ENCODE data around the gene TNS3.
"Not testable (repeated sequence)": the region's sequence is repeated elsewhere in the genome, so short reads cannot be mapped to it uniquely, and the experiment has no call there.

TNS3 gene

GRCh38 chr7:47596502-47597202 is 14.7 kb upstream of the TNS3 start:
- no peak overlapping the region for H3K27ac ChIP-seq
- no peak overlapping the region for H3K4me2 ChIP-seq
- no peaks in the 10 kb centered on the region for H3K27me3 ChIP-seq (ENCODE audit: insufficient read depth, low read depth)
- H4K20me1 ChIP-seq (ENCODE audit: insufficient read depth): no peaks in the 10 kb centered on the region
- no peak for TF ChIP-seq CTCF (conservative IDR thresholded peaks at IDR 0.05; ENCODE audit: low read depth, low read length)
- no peaks in the 10 kb centered on the region for H3K79me2 ChIP-seq (ENCODE audit: insufficient read depth, low read depth)
- H3K4me1 ChIP-seq (ENCODE audit: low read depth, poor library complexity, severe bottlenecking): no peaks in the 10 kb centered on the region
- no peaks in the 10 kb centered on the region for H3K36me3 ChIP-seq (ENCODE audit: insufficient read depth)
- no peak overlapping the region for H3K9ac ChIP-seq
- no peak overlapping the region for H3K4me3 ChIP-seq (IDR thresholded peaks at IDR 0.05; ENCODE audit: insufficient read depth, low read depth, low read length)
- no peak overlapping the region for H2AFZ ChIP-seq (ENCODE audit: low read depth)

- no peak overlapping the region for H3K9ac ChIP-seq
Measured at GRCh38 chr7:47594406-47594805, 12.5 kb upstream of the TNS3 start.

GRCh38 chr7:47591655-47592572 is 10.0 kb upstream of the TNS3 start:
- no peak overlapping the region for H3K4me3 ChIP-seq (IDR thresholded peaks at IDR 0.05; ENCODE audit: insufficient read depth, low read depth, low read length)
- H3K4me2 ChIP-seq: no peak overlapping the region
- H4K20me1 ChIP-seq (ENCODE audit: insufficient read depth): no peaks in the 10 kb centered on the region
- H3K9ac ChIP-seq: no peak overlapping the region
- H3K36me3 ChIP-seq (ENCODE audit: insufficient read depth): no peaks in the 10 kb centered on the region
- H3K27me3 ChIP-seq (ENCODE audit: insufficient read depth, low read depth): no peaks in the 10 kb centered on the region
- TF ChIP-seq CTCF (conservative IDR thresholded peaks at IDR 0.05; ENCODE audit: low read depth, low read length): no peak
- no peaks in the 10 kb centered on the region for H3K4me1 ChIP-seq (ENCODE audit: low read depth, poor library complexity, severe bottlenecking)
- H3K27ac ChIP-seq: no peak overlapping the region
- no peak overlapping the region for H2AFZ ChIP-seq (ENCODE audit: low read depth)
- H3K79me2 ChIP-seq (ENCODE audit: insufficient read depth, low read depth): no peaks in the 10 kb centered on the region

More at GRCh38 chr7:47594406-47594805, 12.5 kb upstream of the TNS3 start:
- Histone ChIP-seq H3K27ac (no peak overlapping the region), H2AFZ (ENCODE audit: low read depth) (no peak overlapping the region), H3K4me1 (ENCODE audit: low read depth, poor library complexity, severe bottlenecking) (no peaks in the 10 kb centered on the region), H3K4me2 (no peak overlapping the region), H4K20me1 (ENCODE audit: insufficient read depth) (no peaks in the 10 kb centered on the region), H3K27me3 (ENCODE audit: insufficient read depth, low read depth) (no peaks in the 10 kb centered on the region), H3K4me3 (IDR thresholded peaks at IDR 0.05; ENCODE audit: insufficient read depth, low read depth, low read length) (no peak overlapping the region), H3K36me3 (ENCODE audit: insufficient read depth) (no peaks in the 10 kb centered on the region), H3K79me2 (ENCODE audit: insufficient read depth, low read depth) (no peaks in the 10 kb centered on the region)
- TF ChIP-seq CTCF (conservative IDR thresholded peaks at IDR 0.05; ENCODE audit: low read depth, low read length): no peak

- no peak overlapping the region for H3K4me2 ChIP-seq
- no peaks in the 10 kb centered on the region for H3K79me2 ChIP-seq (ENCODE audit: insufficient read depth, low read depth)
- no peaks in the 10 kb centered on the region for H3K27me3 ChIP-seq (ENCODE audit: insufficient read depth, low read depth)
- no peak overlapping the region for H3K4me3 ChIP-seq (IDR thresholded peaks at IDR 0.05; ENCODE audit: insufficient read depth, low read depth, low read length)
- H2AFZ ChIP-seq (ENCODE audit: low read depth): no peak overlapping the region
- no peaks in the 10 kb centered on the region for H3K36me3 ChIP-seq (ENCODE audit: insufficient read depth)
- no peaks in the 10 kb centered on the region for H4K20me1 ChIP-seq (ENCODE audit: insufficient read depth)
- H3K9ac ChIP-seq: no peak overlapping the region
- no peak overlapping the region for H3K27ac ChIP-seq
- no peaks in the 10 kb centered on the region for H3K4me1 ChIP-seq (ENCODE audit: low read depth, poor library complexity, severe bottlenecking)
- no peak for TF ChIP-seq CTCF (conservative IDR thresholded peaks at IDR 0.05; ENCODE audit: low read depth, low read length)
Measured at GRCh38 chr7:47591089-47591654, 9.3 kb upstream of the TNS3 start.

- H4K20me1 ChIP-seq (ENCODE audit: insufficient read depth); H3K9ac ChIP-seq; H2AFZ ChIP-seq (ENCODE audit: low read depth); H3K36me3 ChIP-seq (ENCODE audit: insufficient read depth); H3K4me1 ChIP-seq (ENCODE audit: low read depth, poor library complexity, severe bottlenecking); H3K4me3 ChIP-seq (IDR thresholded peaks at IDR 0.05; ENCODE audit: insufficient read depth, low read depth, low read length); H3K27ac ChIP-seq; H3K27me3 ChIP-seq (ENCODE audit: insufficient read depth, low read depth); H3K79me2 ChIP-seq (ENCODE audit: insufficient read depth, low read depth); H3K4me2 ChIP-seq: not testable (repeated sequence)
Measured at GRCh38 chr7:47590215-47590614, 8.3 kb upstream of the TNS3 start.

All from KMS-11 (cell line).